GM21717 (cell line): ENCODE results near the gene RTN3.
A peak's percentile ranks its signal among the peaks of the same experiment; 100 is the strongest.
"Not testable (repeated sequence)": the region's sequence is repeated elsewhere in the genome, so short reads cannot be mapped to it uniquely, and the experiment has no call there.

Experiments used
- ATAC-seq: cut with Tn5 transposase; IDR thresholded peaks from one replicate; pipeline ENCODE4 v1.9.1; 2021; ENCODE audit warnings: mild to moderate bottlenecking, moderate library complexity; ENCODE audit not compliant: unreplicated experiment

RTN3 gene

GRCh38 chr11:63682066-63683021, 1.0 kb downstream of the RTN3 start:
- ATAC-seq = peak; percentile 3

- ATAC-seq = no peak
Measured at GRCh38 chr11:63683133-63683991, 2.1 kb downstream of the RTN3 start.

- not testable (repeated sequence) for ATAC-seq
Measured at GRCh38 chr11:63685158-63685721, 3.9 kb downstream of the RTN3 start.

GRCh38 chr11:63686926-63687325, 5.6 kb downstream of the RTN3 start:
- ATAC-seq = no peak

GRCh38 chr11:63687845-63688244, 6.5 kb downstream of the RTN3 start:
- ATAC-seq = no peak

- no peak for ATAC-seq
Measured at GRCh38 chr11:63694596-63694995, 13.3 kb downstream of the RTN3 start.

- ATAC-seq = no peak
Measured at GRCh38 chr11:63698976-63699733, 17.9 kb downstream of the RTN3 start.

- ATAC-seq = no peak
Measured at GRCh38 chr11:63699896-63700295, 18.6 kb downstream of the RTN3 start.

GRCh38 chr11:63705526-63705925, 24.2 kb downstream of the RTN3 start:
- no peak for ATAC-seq

- no peak for ATAC-seq
Measured at GRCh38 chr11:63708764-63709163, 27.5 kb downstream of the RTN3 start.

- ATAC-seq = no peak
Measured at GRCh38 chr11:63709336-63709884, 28.1 kb downstream of the RTN3 start.

- no peak for ATAC-seq
Measured at GRCh38 chr11:63710476-63711217, 29.3 kb downstream of the RTN3 start.

- ATAC-seq = no peak
Measured at GRCh38 chr11:63711838-63712237, 30.5 kb downstream of the RTN3 start.

- ATAC-seq = no peak
Measured at GRCh38 chr11:63713766-63714165, 32.5 kb downstream of the RTN3 start.

- no peak for ATAC-seq
Measured at GRCh38 chr11:63716046-63716445, 34.7 kb downstream of the RTN3 start.

GRCh38 chr11:63719001-63719400, 37.7 kb downstream of the RTN3 start:
- ATAC-seq = no peak

- no peak for ATAC-seq
Measured at GRCh38 chr11:63719987-63720386, 38.7 kb downstream of the RTN3 start.

- no peak for ATAC-seq
Measured at GRCh38 chr11:63720611-63721010, 39.3 kb downstream of the RTN3 start.

GRCh38 chr11:63729326-63729725, 48.0 kb downstream of the RTN3 start:
- ATAC-seq = no peak

GRCh38 chr11:63736864-63737263, 55.6 kb downstream of the RTN3 start:
- ATAC-seq = no peak
